HepG2 (cell line): ENCODE data around the gene CCN2. TPM values are rescaled to one million over a fixed set of nuclear protein-coding genes. Genes with fewer than 3 reads are reported as not detected.

Experiments
- ATF7-NPFF ChIP-seq: sonication (generic); formaldehyde crosslinking; IDR thresholded peaks from 2 replicates; pipeline ENCODE4 v1.8.1; 2023; ENCODE audit warnings: mild to moderate bottlenecking, low read depth, missing genetic modification reagents, moderate library complexity
- CENPT ChIP-seq: sonication (generic); formaldehyde crosslinking; IDR thresholded peaks from 2 replicates; pipeline ENCODE4 v1.8.0; 2022; ENCODE audit warnings: low read depth, mild to moderate bottlenecking, moderate library complexity, missing genetic modification reagents
- E2F5 ChIP-seq: sonication (generic); formaldehyde crosslinking; conservative IDR thresholded peaks from 2 replicates; pipeline ENCODE4 v1.4.0; 2020; ENCODE audit warnings: missing genetic modification reagents
- GATA4 ChIP-seq: sonication (generic); IDR thresholded peaks from 2 replicates; pipeline ENCODE4 v1.6.1; 2016; ENCODE audit warnings: antibody characterized with exemption, low read depth, borderline replicate concordance
- HDAC2 ChIP-seq: sonication (generic); formaldehyde crosslinking; IDR thresholded peaks from 2 replicates; pipeline ENCODE4 v1.4.0; 2020; ENCODE audit warnings: missing genetic modification reagents
- HNF1A ChIP-seq, 2 experiments: sonication (generic) in 1 of 2; formaldehyde crosslinking in 1 of 2; IDR thresholded peaks; 2 replicates each; pipeline versions ENCODE4 v1.4.0 to v1.6.1; 2016 to 2020; ENCODE audit warnings: borderline replicate concordance in 1 of 2, low read depth in 1 of 2, mild to moderate bottlenecking in 1 of 2, missing genetic modification reagents in 1 of 2
- JUN ChIP-seq: sonication (generic); formaldehyde crosslinking; IDR thresholded peaks from 2 replicates; pipeline ENCODE4 v1.4.0; 2020; ENCODE audit warnings: mild to moderate bottlenecking, missing genetic modification reagents
- JUND ChIP-seq: sonication (generic); formaldehyde crosslinking; IDR thresholded peaks from 2 replicates; pipeline ENCODE4 v1.8.0; 2022; ENCODE audit warnings: mild to moderate bottlenecking, missing genetic modification reagents
- MED1 ChIP-seq: sonication (generic); formaldehyde crosslinking; IDR thresholded peaks from 2 replicates; pipeline ENCODE4 v1.4.0; 2020; ENCODE audit warnings: missing genetic modification reagents
- MLXIP ChIP-seq: sonication (generic); formaldehyde crosslinking; IDR thresholded peaks from 2 replicates; pipeline ENCODE4 v1.9.0; 2021; ENCODE audit warnings: missing genetic modification reagents, borderline replicate concordance
- SMC3 ChIP-seq: IDR thresholded peaks from 2 replicates; pipeline ENCODE4 v1.6.1; 2011; ENCODE audit warnings: low read length, improper control_type of control experiment
- SP2 ChIP-seq: sonication (generic); formaldehyde crosslinking; IDR thresholded peaks from 2 replicates; pipeline ENCODE4 v1.5.1; 2020; ENCODE audit warnings: mild to moderate bottlenecking, missing genetic modification reagents
- SRF ChIP-seq: IDR thresholded peaks from 2 replicates; pipeline ENCODE4 v1.6.1; 2011; ENCODE audit warnings: mild to moderate bottlenecking, low read depth, low read length, moderate library complexity
- ZKSCAN5 ChIP-seq: sonication (generic); formaldehyde crosslinking; IDR thresholded peaks from 2 replicates; pipeline ENCODE4 v1.5.1; 2020; ENCODE audit warnings: mild to moderate bottlenecking, missing genetic modification reagents
- ZNF274 ChIP-seq: sonication (generic); formaldehyde crosslinking; IDR thresholded peaks from 2 replicates; pipeline ENCODE4 v1.5.1; 2020; ENCODE audit warnings: mild to moderate bottlenecking, missing genetic modification reagents
- ZNF33B ChIP-seq: sonication (generic); formaldehyde crosslinking; IDR thresholded peaks from 2 replicates; pipeline ENCODE4 v1.5.1; 2020; ENCODE audit warnings: mild to moderate bottlenecking, missing genetic modification reagents
- ZNF431 ChIP-seq: sonication (generic); formaldehyde crosslinking; IDR thresholded peaks from 2 replicates; pipeline ENCODE4 v1.9.0; 2022; ENCODE audit warnings: missing genetic modification reagents, low read depth, mild to moderate bottlenecking, borderline replicate concordance
- ZNF547 ChIP-seq: sonication (generic); formaldehyde crosslinking; IDR thresholded peaks from 2 replicates; pipeline ENCODE4 v1.5.1; 2020; ENCODE audit warnings: mild to moderate bottlenecking, missing genetic modification reagents
- ZNF552 ChIP-seq: sonication (generic); formaldehyde crosslinking; IDR thresholded peaks from 2 replicates; pipeline ENCODE4 v1.9.0; 2022; ENCODE audit warnings: missing genetic modification reagents, mild to moderate bottlenecking, borderline replicate concordance
- ZNF598 ChIP-seq: sonication (generic); formaldehyde crosslinking; IDR thresholded peaks from 2 replicates; pipeline ENCODE4 v1.5.1; 2020; ENCODE audit warnings: mild to moderate bottlenecking, missing genetic modification reagents, borderline replicate concordance
- ZNF724P ChIP-seq: sonication (generic); formaldehyde crosslinking; IDR thresholded peaks from 2 replicates; pipeline ENCODE4 v1.8.0; 2022; ENCODE audit warnings: missing genetic modification reagents, borderline replicate concordance
- ZNF746 ChIP-seq: sonication (generic); formaldehyde crosslinking; IDR thresholded peaks from 2 replicates; pipeline ENCODE4 v1.8.0; 2022; ENCODE audit warnings: mild to moderate bottlenecking, missing genetic modification reagents
- polyA plus RNA-seq, 8 experiments: library from polyadenylated mRNA; depleted of rRNA in 3 of 8; stranded (reverse) in 7 of 8; unstranded in 1 of 8; fragments of >200 nt; fragmentation: Illumina TruSeq in 4 of 8; extraction: Trizol in 4 of 8; gene quantifications; 2 replicates each; pipeline versions ENCODE4 v1.2.1 to v1.2.3, GENCODE V29; 2011 to 2016; ENCODE audit warnings: low read depth in 4 of 8, missing spikeins in 1 of 8, mixed read lengths in 1 of 8; ENCODE audit not compliant: insufficient read depth in 1 of 8
- total RNA-seq, 5 experiments: library from RNA; depleted of rRNA; stranded (reverse); fragments of >200 nt; fragmentation: Illumina TruSeq; extraction: Trizol; gene quantifications; 2 replicates each; pipeline ENCODE4 v1.2.3, GENCODE V29; 2016; ENCODE audit warnings: low read depth in 1 of 5

The CCN2 gene
- total and polyA plus RNA-seq, 2 of the 13 experiments (the other 11 are each of a cell fraction or from before 2014, with no cell fraction given) = 34.7 to 316 TPM

- TF ChIP-seq JUND (CRISPR knock-in tag) (no peak), ZNF431 (CRISPR knock-in tag) (peak; percentile 88; the same call in 1 of the 2 replicates), ZNF552 (CRISPR knock-in tag) (no peak), SRF (0 out of 2 replicates have a peak, but pooled peaks have one; percentile 4), ZNF724P (CRISPR knock-in tag) (no peak), MLXIP (peak; percentile 78; the same call in 1 of the 2 replicates), JUN (CRISPR knock-in tag) (peak; percentile 71), CENPT (CRISPR knock-in tag) (no peak), ZNF746 (no peak; the same call in 1 of the 2 replicates), MED1 (CRISPR knock-in tag) (peak; percentile 99), GATA4 (peak; percentile 94; the same call in 1 of the 2 replicates), ZNF33B (CRISPR knock-in tag) (0 out of 2 replicates have a peak, but pooled peaks have one; percentile 53), ZNF274 (CRISPR knock-in tag) (no peak), E2F5 (no peak), ZNF547 (CRISPR knock-in tag) (no peak), SP2 (CRISPR knock-in tag) (no peak), SMC3 (peak; percentile 57), ZNF598 (CRISPR knock-in tag) (no peak), ZKSCAN5 (CRISPR knock-in tag) (no peak), ATF7-NPFF (CRISPR knock-in tag) (no peak; the same call in 1 of the 2 replicates), HDAC2 (CRISPR knock-in tag) (peak; percentile 97), HNF1A (IDR thresholded peaks at IDR 0.05; ENCODE audit: low read depth) (peak; percentile 73), HNF1A (CRISPR knock-in tag; IDR thresholded peaks at IDR 0.05; ENCODE audit: borderline replicate concordance) (peak; percentile 90; the same call in 1 of the 2 replicates)
Measured at GRCh38 chr6:131980791-131981623, 29.8 kb upstream of the CCN2 start (continued).
